ENCODE measurements around the gene ANP32A. TPM values are rescaled to one million over a fixed set of nuclear protein-coding genes. Genes with fewer than 3 reads are reported as not detected.

The ANP32A gene
- total RNA-seq, 1 experiment from 2014 or later: 220 TPM

DNA sequence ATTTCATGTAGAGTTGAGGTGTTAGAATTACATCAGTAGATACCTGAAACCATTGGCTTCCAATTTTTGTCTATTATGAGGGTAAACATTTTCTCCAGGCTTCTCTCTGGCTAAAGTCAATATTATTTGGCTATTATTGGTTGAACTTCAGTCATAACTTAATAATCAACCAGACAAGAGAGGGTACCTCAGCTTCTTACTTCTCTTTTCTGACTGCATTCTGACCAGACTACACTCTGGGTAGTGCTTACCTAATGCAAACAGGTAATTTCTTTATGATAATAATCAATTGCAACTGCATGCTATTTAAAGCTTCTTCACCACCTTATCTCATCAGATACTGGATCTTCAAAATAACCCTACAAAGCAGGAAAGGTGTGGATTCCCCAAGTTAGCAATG, 85.1 kb downstream of the ANP32A start:
- no peaks in the 10 kb centered on the region for H3K79me2 ChIP-seq (ENCODE audit: insufficient read depth, low read length)
- no peaks in the 10 kb centered on the region for H3K36me3 ChIP-seq (ENCODE audit: control insufficient read depth in 1 of 2, insufficient read depth in 2 of 2, low read length in 2 of 2)
- TF ChIP-seq, protein P1, sequence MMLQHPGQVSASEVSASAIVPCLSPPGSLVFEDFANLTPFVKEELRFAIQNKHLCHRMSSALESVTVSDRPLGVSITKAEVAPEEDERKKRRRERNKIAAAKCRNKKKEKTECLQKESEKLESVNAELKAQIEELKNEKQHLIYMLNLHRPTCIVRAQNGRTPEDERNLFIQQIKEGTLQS (IDR thresholded peaks at IDR 0.05): no peak
- TF ChIP-seq ELF1 (IDR thresholded peaks at IDR 0.05; ENCODE audit: borderline replicate concordance, low read depth) (no peak), EZH2 (IDR thresholded peaks at IDR 0.05) (no peak), CBX3 (IDR thresholded peaks at IDR 0.05; ENCODE audit: low read depth) (no peak), ZNF274 (IDR thresholded peaks at IDR 0.05; ENCODE audit: low read depth, low read length) (no peak), SRF (IDR thresholded peaks at IDR 0.05; ENCODE audit: low read depth) (no peak), EZH2phosphoT487 (IDR thresholded peaks at IDR 0.05; ENCODE audit: borderline replicate concordance) (no peak), EGR1 (IDR thresholded peaks at IDR 0.05; ENCODE audit: low read depth) (no peak), POLR2AphosphoS5 (IDR thresholded peaks at IDR 0.05; ENCODE audit: low read depth, low read length) (no peak), YY1 (IDR thresholded peaks at IDR 0.05; ENCODE audit: extremely low read depth, insufficient replicate concordance, low read depth, low read length) (no peak), SP1 (IDR thresholded peaks at IDR 0.05; ENCODE audit: low read depth) (no peak), JUND (IDR thresholded peaks at IDR 0.05) (no peak), FOSL1 (IDR thresholded peaks at IDR 0.05; ENCODE audit: low read depth) (no peak), ZFX (IDR thresholded peaks at IDR 0.05) (no peak), SIN3A (IDR thresholded peaks at IDR 0.05; ENCODE audit: low read depth) (no peak), RAD21 (IDR thresholded peaks at IDR 0.05; ENCODE audit: low read depth) (no peak)
- TF ChIP-seq, protein P2, sequence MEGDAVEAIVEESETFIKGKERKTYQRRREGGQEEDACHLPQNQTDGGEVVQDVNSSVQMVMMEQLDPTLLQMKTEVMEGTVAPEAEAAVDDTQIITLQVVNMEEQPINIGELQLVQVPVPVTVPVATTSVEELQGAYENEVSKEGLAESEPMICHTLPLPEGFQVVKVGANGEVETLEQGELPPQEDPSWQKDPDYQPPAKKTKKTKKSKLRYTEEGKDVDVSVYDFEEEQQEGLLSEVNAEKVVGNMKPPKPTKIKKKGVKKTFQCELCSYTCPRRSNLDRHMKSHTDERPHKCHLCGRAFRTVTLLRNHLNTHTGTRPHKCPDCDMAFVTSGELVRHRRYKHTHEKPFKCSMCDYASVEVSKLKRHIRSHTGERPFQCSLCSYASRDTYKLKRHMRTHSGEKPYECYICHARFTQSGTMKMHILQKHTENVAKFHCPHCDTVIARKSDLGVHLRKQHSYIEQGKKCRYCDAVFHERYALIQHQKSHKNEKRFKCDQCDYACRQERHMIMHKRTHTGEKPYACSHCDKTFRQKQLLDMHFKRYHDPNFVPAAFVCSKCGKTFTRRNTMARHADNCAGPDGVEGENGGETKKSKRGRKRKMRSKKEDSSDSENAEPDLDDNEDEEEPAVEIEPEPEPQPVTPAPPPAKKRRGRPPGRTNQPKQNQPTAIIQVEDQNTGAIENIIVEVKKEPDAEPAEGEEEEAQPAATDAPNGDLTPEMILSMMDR (IDR thresholded peaks at IDR 0.05 in 2 of 3, conservative IDR thresholded peaks at IDR 0.05 in 1 of 3; ENCODE audit: borderline replicate concordance in 1 of 3, insufficient read depth in 1 of 3, low read depth in 2 of 3, low read length in 2 of 3): no peak
- TF ChIP-seq, protein P3, sequence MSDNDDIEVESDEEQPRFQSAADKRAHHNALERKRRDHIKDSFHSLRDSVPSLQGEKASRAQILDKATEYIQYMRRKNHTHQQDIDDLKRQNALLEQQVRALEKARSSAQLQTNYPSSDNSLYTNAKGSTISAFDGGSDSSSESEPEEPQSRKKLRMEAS (IDR thresholded peaks at IDR 0.05): no peak
- TF ChIP-seq, protein P4, sequence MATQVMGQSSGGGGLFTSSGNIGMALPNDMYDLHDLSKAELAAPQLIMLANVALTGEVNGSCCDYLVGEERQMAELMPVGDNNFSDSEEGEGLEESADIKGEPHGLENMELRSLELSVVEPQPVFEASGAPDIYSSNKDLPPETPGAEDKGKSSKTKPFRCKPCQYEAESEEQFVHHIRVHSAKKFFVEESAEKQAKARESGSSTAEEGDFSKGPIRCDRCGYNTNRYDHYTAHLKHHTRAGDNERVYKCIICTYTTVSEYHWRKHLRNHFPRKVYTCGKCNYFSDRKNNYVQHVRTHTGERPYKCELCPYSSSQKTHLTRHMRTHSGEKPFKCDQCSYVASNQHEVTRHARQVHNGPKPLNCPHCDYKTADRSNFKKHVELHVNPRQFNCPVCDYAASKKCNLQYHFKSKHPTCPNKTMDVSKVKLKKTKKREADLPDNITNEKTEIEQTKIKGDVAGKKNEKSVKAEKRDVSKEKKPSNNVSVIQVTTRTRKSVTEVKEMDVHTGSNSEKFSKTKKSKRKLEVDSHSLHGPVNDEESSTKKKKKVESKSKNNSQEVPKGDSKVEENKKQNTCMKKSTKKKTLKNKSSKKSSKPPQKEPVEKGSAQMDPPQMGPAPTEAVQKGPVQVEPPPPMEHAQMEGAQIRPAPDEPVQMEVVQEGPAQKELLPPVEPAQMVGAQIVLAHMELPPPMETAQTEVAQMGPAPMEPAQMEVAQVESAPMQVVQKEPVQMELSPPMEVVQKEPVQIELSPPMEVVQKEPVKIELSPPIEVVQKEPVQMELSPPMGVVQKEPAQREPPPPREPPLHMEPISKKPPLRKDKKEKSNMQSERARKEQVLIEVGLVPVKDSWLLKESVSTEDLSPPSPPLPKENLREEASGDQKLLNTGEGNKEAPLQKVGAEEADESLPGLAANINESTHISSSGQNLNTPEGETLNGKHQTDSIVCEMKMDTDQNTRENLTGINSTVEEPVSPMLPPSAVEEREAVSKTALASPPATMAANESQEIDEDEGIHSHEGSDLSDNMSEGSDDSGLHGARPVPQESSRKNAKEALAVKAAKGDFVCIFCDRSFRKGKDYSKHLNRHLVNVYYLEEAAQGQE (IDR thresholded peaks at IDR 0.05; ENCODE audit: low read depth): no peak
- ATAC-seq: no peak
- no peak overlapping the region for H3K4me2 ChIP-seq (ENCODE audit: low read length)
- no peak overlapping the region for H3K4me3 ChIP-seq (replicated peaks in 1 of 2; ENCODE audit: low read depth in 1 of 2, low read length in 2 of 2)
- H3K9me2 ChIP-seq (ENCODE audit: insufficient read depth): no peaks in the 10 kb centered on the region
- no peaks in the 10 kb centered on the region for H3K27me3 ChIP-seq (ENCODE audit: insufficient read depth, low read length)
- H3K9me3 ChIP-seq (ENCODE audit: control insufficient read depth in 1 of 2, insufficient read depth in 1 of 2, low read depth in 1 of 2, low read length in 2 of 2): no peaks in the 10 kb centered on the region
- intact Hi-C loops (cut with micrococcal nuclease): no loop called here
- no peak for DNase-seq (ENCODE audit: low read depth, low spot score)
- ChIA-PET CTCF (interaction anchor here (2.7 kb wide), 1 partner anchor 140 kb away, joined by 18 read pairs; no protein-coding TSS in a partner anchor), RAD21 (ENCODE audit: low non-redundant PET in 1 of 2, low total read pairs in 2 of 2, uncharacterized antibody in 2 of 2, unreplicated experiment in 2 of 2) (no interaction called here), POLR2A (no interaction called here)
- H2AFZ ChIP-seq (ENCODE audit: low read depth, low read length, poor library complexity, severe bottlenecking): no peak overlapping the region
- H3K4me1 ChIP-seq (ENCODE audit: control insufficient read depth in 1 of 2, insufficient read depth in 2 of 2, low read length in 2 of 2): no peaks in the 10 kb centered on the region; a peak in 1 of 4 replicates
- no TSS peak for BruUV-seq (replicated peaks)
- no peak overlapping the region for H3K27ac ChIP-seq (ENCODE audit: low read depth, low read length)
- H4K20me1 ChIP-seq (ENCODE audit: insufficient read depth): no peaks in the 10 kb centered on the region
- no peak overlapping the region for H3K9ac ChIP-seq (ENCODE audit: low read length)
